GM19452 (cell line): ENCODE measurements around the gene TSHZ1.

Experiments
- ATAC-seq: cut with Tn5 transposase; IDR thresholded peaks from one replicate; pipeline ENCODE4 v1.9.1; 2021; ENCODE audit not compliant: unreplicated experiment

TSHZ1 gene

DNA sequence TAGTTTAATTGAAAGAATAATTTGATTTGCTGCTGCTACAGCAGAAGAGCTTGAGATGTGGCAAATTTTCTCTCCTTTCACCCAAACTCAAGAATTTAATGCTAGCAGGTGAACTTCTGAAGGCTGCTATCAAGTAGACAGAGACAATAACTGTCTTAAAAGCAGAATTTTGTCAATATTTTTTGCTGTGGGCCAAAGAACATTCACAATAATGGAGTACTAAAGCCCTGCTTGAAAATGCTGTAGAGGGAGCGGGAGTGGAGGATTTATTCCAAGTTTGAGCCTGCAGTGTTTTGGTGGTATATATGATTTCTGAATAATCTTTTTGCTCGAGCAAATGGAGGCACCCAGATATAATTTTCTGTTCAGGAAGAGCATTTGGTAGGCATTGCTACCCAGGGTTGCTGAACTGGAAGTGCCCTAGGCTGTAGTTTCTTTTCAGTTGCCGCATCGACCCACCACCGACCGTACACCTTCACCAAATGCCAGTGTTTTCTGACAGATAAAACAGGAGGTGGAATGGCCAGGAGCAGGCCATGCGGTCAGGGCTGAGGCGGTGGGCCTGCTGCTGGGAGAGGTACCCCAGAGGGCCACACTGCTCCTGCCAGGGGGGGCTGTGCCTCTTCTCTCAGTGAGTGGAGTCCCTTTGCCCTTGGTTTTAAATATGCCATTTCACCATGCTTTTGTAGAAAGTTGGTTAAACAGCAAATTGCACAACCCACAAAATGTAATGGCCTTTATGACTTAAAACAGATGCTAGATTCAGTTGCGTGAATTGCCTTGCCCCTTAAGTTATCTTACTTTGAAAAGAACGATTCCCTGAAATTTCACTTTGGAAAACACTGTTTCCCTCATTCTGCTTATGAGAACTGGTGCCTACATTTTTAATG lies 36.4 kb downstream of the TSHZ1 start:
- ATAC-seq, result no peak

DNA sequence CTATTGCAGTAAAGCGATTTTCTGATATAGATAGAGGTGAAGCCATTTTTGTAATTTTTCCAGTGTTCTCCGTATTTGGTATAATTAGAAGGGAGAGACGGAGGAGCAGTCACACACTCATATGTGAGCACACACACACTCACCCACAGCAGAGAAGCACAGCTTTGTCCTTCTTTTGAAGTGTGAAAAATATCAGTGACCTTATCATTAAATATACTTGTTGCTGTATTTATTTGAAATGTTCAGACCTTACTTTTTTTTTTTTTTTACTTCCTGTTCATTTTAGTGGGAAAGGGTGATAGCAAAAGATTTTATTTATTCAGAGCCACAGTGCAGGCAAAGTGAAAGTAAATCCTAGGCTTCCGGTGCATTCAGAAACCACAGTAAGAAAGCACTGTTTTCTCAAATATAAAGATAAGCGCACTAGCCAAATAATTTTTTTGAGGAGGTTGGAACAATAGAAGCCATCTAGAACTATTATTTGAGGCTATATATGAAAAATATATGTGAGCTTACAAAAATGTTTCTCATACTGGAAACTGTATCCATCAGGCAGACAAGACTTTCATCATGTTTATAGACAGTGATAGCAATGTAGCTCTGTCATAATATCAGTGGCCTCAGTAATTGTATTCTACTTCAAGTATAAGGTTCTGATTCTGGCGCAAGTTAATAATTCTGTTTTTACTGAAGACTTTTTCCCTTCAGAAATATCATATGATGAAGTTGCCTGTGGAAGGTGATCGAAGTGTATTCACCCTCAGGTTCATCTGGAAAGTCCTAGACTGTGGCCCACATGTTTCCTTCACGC lies 37.2 kb downstream of the TSHZ1 start:
- peak; percentile 62 for ATAC-seq

DNA sequence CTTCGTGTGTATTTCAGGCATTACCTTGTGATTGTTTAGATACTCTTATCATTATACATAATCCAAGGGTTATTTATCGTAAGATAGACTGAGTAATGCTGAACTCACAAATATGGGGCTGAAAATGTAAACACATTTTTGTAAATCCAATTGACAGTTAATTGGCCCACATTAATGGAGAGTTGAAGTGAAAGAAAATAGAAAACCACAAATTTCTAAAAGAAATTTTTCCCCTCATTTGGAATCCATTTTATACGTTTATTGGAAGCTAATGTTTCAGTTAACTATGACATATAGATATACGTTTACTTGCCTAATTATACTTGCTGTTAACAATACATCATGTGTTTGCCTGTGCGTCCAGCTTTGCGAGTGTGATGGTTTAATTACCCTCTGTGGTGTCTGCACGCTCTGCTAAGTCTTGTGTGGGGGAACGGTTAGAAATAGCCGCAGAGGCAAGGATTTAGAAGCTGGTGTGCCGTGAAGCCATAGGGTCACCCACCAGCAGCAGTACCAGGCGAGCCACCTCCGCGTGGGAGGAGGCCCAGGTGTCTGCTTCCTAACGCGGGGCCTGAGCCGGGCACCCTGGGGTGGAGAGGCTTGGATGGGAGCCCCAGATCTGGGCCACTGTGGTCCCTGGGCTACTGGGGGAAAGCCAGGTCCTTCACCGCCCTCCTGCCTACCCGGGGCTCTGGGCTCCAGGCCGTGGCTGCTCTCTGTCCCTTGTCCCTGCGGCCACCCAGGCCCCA lies 38.0 kb downstream of the TSHZ1 start:
- no peak for ATAC-seq

DNA sequence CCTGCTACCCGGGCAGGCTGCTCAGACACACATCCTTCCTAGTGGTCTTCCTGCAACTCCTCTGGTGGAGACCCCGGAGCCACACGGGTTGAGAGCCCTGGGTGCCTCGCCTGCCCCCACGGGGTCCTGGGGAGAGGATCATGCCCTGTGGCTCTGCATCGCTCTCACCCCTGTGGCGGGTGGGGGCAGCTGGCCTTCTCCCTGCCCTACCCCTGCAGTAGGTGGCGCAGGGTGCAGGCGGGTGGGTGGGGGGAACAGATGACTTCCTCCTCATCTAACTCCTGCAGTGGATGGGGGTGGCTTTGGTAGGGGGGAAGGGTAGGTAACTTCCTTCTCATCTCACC lies 38.5 kb downstream of the TSHZ1 start:
- no peak for ATAC-seq

DNA sequence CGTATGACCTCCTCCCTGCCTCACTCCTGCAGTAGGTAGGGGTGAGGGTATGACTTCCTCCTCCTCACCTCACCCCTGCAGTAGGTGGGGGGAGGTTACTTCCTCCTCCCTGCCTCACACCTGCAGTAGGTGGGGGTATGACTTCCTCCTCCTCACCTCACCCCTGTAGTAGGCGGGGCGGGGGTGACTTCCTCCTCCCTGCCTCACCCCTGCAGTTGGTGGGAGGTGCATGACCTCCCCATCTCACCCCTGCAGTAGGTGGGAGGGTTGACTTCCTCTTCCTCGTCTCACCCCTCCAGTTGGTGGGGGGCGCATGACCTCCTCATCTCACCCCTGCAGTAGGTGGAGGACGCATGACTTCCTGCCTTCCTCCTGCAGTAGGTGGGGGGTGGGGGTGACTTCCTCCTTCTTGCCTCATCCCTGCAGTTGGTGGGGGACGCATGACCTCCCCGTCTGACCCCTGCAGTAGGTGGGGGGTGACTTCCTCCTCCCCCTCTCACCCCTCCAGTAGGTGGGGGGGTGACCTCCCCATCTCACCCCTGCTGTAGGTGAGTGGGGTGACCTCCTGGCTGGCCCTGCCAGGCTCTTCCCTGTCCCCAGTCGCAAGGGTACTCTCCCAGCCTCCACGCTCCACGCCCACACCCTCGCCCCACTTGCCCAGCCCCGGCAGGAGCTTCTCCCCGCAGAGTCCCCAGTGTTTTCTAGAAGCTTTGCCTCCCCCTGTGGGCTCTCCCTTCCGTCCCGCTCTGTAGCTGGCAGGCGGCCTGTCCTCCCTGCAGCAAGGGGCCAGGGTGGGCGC lies 39.3 kb downstream of the TSHZ1 start:
- ATAC-seq, result no peak

DNA sequence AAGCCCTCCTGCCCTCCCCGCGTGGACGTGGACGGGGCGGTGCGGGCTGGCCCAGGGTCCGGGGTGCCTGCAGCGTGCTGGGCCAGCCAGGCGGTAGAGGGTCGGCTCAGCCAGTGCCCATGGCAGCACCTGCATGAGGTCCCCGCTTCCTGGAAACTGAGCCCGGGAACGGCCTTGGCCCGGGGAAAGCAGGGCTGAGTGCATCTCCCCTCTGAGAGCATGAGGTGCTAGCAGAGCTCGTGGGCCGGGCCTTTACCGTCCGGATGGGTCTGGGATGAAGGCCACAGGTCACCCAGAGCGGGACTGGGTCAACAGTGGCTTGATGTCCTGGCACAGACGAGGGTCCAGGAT lies 39.8 kb downstream of the TSHZ1 start:
- no peak for ATAC-seq

DNA sequence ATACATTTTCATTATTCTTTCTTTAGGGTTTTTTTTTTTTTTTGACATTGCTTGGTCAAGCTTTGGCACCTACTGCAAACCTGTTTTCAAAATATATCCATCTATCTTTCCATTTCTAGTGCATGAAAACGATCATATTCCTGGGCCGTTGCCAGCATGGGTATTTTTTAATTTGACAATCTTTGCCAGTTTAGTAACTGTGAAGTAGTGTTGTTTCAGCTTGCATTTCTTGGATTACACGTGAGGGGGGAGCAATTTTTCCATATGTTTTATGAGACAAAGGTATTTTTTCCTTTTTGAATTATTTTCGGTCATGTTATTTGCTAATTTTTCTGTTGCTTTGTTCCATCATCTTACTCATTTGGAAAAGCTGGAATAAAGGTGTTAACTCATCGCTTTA lies 40.9 kb downstream of the TSHZ1 start:
- no peak for ATAC-seq

DNA sequence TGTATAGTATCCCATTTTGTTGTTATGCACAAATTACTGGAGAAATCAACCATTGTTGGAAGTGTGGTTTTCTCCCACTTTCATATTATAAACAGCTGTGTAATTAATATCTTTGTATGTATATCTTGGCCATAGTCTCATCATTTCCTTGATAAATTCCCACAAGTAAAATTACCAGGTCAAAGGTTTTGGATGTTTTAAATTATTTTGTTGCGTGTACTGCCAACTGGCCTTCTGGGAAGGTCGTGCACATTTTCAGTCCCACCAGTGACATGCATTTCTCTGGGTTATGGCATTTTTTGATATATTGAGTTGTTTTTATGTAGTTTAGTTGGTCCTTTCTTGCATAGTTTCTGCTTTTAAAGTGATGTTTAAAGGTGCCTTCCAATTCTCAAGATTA lies 41.5 kb downstream of the TSHZ1 start:
- no peak for ATAC-seq

DNA sequence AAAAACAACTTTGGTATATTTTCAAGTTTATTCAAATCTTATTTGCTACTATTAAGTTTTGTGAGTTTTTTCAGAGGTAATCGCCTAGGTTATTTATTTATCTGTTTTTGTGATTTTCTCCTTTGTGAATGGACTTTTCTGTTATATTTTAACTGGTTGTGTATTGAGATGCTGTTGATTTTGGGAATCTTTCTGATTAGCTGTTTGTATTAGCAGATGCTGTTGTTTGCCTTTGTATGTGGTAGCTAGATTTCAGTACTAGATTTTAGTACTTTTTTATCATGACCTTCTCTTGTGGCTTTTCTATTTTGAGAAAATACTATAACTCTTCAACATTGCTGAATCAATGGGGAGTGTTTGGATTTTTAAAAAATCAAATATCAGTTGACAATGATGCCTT lies 42.4 kb downstream of the TSHZ1 start:
- no peak for ATAC-seq

DNA sequence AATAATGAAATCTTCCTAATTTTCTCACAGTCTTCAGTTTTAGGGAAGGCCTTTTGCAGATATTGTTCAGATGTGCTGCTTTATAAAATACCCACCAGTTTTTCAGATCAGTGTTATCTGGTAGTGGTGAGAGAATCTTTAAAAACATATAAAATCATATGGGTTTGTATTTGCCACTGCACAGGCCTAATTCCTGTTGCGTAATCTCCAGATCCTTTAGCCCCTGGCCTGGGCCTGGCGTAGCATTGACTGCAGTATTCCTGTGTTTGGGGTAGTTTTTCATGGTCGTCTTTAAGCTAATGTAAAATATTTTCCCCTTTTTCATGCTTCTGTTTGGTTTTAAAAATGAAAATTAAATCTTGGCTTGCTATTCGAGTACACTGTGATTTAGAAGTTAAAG lies 43.2 kb downstream of the TSHZ1 start:
- ATAC-seq, result no peak

DNA sequence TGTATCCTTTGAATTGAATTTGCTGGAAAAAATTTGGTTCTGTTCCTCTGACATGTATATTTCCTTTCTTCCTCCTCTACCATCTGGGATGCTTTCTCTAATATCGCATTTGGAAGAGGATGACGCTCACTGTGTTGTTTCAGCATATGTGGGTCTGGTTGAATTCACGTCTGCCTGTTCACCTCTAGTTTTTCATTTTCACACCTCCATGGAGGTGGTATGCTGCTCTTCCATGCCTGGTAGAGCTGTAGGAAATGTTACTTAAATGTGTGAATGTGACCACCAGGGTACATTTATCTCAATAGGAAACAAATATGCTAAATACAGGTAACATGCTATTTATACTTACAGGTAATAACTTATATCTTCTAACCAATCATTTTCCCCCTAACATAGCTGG lies 44.5 kb downstream of the TSHZ1 start:
- no peak for ATAC-seq

DNA sequence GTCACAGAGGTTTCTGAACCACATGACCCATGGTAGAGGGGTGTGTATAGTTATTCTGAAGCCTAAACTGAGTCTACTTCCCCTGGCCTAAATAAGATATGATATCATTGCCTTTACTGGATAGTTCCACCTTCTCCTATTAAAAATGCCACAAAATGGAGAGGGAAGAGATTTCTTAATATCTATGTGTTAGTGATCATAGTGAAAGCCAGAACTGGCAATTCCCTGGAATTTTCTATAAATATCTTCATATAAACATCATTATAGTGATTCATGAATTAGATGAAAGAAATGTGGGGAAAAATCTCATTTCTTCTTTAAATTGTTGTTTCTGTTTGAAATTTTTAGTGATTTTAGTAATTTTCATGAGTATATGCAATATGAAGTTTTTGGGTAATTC lies 45.8 kb downstream of the TSHZ1 start:
- no peak for ATAC-seq

DNA sequence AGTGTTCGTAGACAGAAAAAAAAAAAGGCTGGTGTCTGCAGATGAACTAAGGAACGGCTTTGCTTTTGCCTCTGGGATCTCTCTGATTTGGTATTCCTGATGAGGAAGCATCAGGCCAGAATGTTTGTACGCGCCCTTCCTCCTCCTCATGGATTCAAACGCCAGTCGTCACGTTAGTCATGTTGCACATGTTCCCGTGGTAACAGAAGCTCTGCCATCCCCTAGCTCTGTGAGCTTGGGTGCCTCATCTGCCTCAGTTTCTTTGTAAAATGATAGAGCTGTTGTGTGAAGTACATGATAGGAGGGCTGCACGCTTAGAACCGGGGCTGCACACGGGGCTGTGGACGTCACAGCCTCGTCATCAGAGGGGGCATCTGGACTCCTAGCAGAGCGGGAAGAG lies 47.0 kb downstream of the TSHZ1 start:
- no peak for ATAC-seq

DNA sequence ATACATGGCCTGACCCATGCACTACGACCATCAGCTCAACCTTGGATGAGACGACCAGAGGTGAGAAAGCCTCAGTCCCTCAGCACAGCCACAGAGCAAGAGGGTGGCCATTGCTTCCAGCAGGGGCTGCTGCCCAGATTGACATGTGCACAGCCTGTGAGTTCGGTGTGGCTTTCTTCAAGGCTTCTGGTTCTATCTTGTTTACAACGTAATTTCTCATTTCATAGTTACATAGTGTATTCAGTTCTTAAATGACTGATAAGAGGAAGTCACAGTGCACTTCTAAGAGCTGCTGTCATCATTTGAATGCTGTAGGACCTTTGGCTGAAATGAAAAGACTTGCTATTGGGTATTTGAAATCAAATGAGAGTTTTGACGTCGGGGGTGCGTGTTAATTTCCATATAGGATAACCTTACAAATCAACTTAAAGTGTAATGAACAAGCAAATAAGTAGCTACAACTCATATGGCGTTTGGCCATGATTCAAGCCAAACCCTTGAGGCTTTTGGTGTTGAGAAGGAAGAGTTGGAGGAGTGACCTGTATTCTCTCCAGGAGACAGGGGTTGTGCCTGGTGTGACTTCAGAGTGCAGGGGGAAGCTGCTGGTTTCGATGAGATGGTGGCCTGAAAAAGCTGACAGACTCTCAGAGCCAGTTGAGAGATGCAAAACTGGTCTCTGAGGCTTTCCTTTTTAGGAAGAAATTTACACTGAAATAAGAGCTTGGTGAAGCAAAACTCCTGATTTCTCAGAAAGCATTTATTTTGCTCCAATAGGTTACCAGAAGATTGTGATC lies 51.0 kb downstream of the TSHZ1 start:
- ATAC-seq, result peak; percentile 76

DNA sequence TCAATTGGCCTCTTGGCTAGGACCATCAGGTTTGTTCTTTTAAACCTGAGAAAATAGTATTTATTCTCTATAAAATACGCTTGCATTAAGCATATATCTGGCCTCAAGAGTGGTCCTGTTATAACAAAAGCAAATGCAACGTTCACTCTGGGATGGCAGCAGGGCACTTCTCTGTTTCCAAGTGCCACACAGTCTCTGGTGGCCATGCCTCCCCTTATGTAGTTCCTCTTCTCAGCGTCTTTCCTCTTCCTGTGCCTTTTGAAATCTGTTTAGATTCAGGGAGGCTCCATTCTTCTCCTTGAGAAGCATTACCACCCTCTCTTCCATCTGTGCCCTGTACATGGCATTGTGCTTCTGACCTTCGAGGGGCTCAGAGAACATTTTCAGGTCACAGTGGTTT lies 51.9 kb downstream of the TSHZ1 start:
- ATAC-seq, result no peak

DNA sequence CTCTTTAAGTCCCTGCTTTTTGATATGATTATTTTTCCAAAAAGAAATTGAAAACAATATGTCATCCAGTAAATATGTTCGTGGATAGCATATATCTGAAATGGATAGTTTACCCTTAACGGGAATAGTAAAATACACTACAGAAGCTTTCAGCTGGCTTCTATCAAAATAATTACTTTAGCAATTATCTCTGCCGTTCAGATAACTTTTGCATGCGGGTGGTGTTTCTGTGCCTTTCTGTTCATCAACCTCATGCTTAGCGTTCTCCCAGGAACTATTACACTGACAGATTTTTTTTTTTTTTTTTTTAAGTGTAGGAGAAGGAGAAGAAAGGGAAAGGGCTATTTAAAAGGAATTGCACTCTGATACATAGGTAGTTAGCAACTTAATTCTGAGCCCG lies 53.6 kb downstream of the TSHZ1 start:
- no peak for ATAC-seq

DNA sequence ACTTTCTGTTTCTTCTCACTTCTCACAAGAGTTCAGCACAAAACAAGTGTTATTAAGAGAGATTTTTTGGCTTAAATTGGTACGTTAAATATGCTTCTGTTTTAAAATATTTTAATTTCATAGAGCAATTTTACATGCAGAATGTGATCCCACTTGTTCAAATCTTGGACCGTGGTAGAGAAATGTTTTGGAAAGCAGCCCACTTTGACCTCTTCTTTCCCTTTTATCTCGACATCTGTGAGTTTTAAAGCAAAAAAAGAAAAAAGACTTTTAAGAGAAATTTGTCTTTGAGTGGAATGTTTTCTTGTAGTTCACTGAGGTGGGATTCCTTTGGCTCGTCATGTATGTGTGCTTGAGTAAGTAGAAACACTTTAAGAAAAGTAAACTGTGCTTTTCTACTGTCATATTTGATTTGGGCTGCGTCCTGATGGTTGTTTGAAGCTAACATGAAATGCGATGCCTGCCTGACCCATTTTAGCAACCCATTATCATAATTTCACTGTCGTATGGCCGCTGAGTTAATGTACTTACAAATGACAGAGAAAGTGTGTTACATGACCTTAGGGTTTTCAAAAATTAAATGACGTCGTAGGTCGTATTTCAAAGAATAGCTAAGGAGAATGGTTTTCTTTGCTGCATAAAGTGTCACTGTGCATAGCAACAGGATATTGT lies 54.5 kb downstream of the TSHZ1 start:
- ATAC-seq, result no peak

DNA sequence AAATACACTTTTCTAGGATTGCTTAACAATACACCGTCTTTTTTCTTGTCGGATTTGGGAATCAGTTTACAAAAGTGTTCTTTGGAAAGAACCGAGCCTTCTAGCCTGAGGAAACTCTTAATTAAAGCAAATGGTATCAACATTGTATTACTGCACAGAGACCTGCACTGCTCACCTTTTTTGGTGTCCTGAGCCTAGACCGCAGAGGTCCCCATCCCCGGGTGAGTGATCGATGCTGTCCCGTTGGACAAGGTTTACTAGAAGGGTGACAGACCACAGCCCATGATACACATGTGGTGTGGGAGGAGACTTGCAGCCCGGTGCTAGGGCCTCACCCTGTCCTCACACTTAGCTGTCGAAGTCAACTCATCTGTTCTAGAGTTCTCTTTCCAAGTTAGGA lies 55.3 kb downstream of the TSHZ1 start:
- ATAC-seq, result no peak

DNA sequence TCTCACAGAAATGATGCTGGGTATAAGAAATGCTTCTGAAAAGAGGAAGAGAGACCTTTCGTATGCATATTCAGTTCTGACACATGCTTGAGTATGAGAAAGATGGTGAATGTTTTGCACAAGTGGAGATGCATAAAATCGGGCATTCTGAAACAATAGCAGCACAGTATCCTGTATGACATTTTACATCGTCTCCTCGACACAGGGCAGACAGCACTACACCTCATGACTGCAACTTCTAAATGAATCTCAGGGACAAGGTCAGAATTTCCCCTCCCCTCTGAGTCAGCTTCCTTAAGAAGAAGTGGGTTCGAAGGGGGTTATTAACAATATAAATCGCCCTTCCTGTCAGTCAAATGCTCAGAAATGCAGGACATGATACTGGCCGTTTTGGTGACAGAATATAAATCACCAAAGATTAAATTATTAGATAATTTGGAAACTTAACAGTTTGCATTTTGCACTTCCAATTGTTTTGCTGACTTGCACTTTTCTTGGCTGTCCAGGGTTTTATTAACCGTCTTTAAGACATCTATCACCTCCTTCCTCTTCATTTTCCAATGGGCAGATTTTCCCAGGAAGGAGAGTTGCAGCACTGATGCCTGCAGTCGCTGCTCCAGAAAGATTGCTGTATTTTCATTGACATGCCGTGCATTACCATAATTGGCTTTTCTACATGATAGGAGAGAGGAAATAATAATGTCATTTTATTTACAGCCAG lies 57.2 kb downstream of the TSHZ1 start:
- no peak for ATAC-seq
